ENCODE measurements around the gene PYGM. TPM values are rescaled to one million over a fixed set of nuclear protein-coding genes. Genes with fewer than 3 reads are reported as not detected.

Gene PYGM
- total and polyA plus RNA-seq, 3 donors from 2014 or later = 12.1 to 14.4 (median 14.2) TPM

DNA sequence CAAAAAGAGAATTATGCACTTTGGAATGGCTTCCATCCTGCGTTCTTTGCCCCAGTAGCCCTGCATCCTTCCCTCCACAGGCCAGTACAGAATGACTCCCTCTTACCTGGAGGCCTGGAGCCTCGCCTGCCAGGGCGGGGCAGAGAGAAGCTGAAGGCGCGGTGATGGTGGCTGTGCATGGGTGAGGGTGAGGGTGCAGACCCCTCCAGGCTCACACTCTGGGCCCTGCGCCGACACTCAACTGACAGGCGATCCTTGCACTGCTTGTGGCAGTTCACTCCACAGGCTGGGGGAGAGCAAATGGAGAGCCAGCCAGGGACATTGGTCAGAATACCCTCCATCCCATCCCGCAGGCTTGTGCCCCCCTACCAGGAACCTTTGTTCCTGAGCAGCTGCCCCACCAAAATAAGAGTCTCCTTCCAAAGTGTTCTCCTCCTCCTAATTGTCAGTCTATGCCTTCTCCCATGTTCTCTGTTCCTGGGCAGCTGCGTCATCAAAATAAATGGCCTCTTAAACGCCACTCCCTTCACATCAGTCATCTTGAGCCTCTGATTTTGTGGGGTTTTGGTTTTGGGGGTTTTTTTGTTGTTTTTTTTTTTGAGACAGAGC is 30.9 kb downstream of the PYGM start:
- intact Hi-C loops (cut with DNase I; ENCODE audit: low total_unique reads) = loop anchor here (10.0 kb wide), 1 partner anchor 184 kb away; no protein-coding TSS in a partner anchor
- no peak for DNase-seq
- Histone ChIP-seq H3K27ac (no peak overlapping the region), H3K9me3 (no peaks in the 10 kb centered on the region), H3K27me3 (no peaks in the 10 kb centered on the region), H3K4me1 (peaks cover 5% of the 10 kb centered on the region), H3K4me3 (no peak overlapping the region), H3K36me3 (ENCODE audit: low read depth, missing control alignments) (no peaks in the 10 kb centered on the region)
- 95% methylated on average over 11 of the region's 11 CpGs for WGBS, 2 donors
- TF ChIP-seq, protein P1, sequence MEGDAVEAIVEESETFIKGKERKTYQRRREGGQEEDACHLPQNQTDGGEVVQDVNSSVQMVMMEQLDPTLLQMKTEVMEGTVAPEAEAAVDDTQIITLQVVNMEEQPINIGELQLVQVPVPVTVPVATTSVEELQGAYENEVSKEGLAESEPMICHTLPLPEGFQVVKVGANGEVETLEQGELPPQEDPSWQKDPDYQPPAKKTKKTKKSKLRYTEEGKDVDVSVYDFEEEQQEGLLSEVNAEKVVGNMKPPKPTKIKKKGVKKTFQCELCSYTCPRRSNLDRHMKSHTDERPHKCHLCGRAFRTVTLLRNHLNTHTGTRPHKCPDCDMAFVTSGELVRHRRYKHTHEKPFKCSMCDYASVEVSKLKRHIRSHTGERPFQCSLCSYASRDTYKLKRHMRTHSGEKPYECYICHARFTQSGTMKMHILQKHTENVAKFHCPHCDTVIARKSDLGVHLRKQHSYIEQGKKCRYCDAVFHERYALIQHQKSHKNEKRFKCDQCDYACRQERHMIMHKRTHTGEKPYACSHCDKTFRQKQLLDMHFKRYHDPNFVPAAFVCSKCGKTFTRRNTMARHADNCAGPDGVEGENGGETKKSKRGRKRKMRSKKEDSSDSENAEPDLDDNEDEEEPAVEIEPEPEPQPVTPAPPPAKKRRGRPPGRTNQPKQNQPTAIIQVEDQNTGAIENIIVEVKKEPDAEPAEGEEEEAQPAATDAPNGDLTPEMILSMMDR (IDR thresholded peaks at IDR 0.05) = no peak
- TF ChIP-seq POLR2A (IDR thresholded peaks at IDR 0.05) = no peak

DNA sequence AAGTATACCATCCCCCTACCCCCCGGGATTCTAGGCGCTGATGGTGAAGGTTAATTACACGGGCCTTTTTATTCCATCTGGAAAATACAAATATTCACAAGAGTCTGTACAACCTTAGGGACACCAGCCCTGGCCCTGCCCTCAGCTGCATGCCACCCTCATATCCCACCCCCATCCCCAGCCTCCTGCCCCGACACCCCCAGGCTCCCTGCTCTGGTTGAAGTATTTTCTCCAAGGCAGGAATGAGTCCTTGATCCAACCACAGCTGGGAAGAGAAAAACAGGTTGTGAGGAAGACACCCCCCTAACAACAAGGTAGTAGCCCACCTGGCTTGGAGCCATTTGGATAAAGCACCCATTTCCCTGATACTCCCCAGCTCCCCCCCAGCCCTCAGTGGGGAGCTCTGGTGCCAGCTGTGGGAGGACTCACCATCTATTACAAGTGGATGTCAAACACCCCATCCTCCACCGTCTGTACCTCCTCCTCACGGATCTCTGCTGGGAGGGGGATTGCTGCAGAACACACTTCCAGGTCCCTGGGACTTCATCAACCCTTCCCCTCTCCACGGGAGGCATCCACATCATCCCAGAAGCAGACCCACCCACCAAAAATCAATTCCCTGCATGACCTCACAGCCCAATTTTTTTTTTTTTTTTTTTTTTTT is 32.8 kb downstream of the PYGM start:
- TF ChIP-seq POLR2A (IDR thresholded peaks at IDR 0.05) = no peak
- no peak for DNase-seq
- 72 to 76% methylated on average over 7 of the region's 7 CpGs for WGBS, 2 donors

DNA sequence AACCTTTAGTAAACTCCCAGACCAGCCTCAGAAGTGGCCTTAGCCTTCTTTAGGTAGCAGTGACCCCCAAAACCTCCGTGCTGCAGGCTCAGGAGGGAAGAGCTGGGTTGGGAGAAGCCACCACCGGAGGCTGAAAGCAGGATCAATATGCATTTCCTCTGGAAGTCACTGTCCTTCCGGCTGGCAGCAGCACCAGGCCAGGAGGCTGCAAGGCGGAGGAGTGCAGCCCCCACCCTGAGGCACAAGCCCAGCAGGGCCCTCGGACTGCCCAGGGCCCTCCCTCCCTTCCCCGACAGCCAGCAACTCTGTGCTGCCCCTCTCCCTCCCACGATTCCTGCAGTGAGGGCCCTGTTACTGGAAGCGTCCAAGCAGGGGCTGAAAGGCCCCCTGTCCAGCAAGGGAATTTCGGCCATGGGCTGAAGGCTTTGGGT is 33.5 kb downstream of the PYGM start:
- Histone ChIP-seq H3K4me1 (peaks cover 8% of the 10 kb centered on the region), H3K27me3 (no peaks in the 10 kb centered on the region), H3K36me3 (ENCODE audit: low read depth, missing control alignments) (no peaks in the 10 kb centered on the region), H3K4me3 (no peak overlapping the region), H3K9me3 (no peaks in the 10 kb centered on the region), H3K27ac (no peak overlapping the region)
- intact Hi-C loops (cut with DNase I; ENCODE audit: low total_unique reads) = loop anchor here (10.0 kb wide), 1 partner anchor 181 kb away; no protein-coding TSS in a partner anchor
- 38 to 40% methylated on average over 1 to 9 of the region's 9 CpGs for WGBS, 2 donors
- DNase-seq = no peak
- no peak for TF ChIP-seq POLR2A (IDR thresholded peaks at IDR 0.05)
- TF ChIP-seq, protein P1 (IDR thresholded peaks at IDR 0.05) = no peak

More for the DNA sequence above, 32.8 kb downstream of the PYGM start:
- Histone ChIP-seq H3K4me1 (peaks cover 8% of the 10 kb centered on the region), H3K27me3 (no peaks in the 10 kb centered on the region), H3K36me3 (ENCODE audit: low read depth, missing control alignments) (no peaks in the 10 kb centered on the region), H3K27ac (no peak overlapping the region), H3K4me3 (no peak overlapping the region), H3K9me3 (no peaks in the 10 kb centered on the region)
- intact Hi-C loops (cut with DNase I; ENCODE audit: low total_unique reads) = loop anchor here (10.0 kb wide), 1 partner anchor 182 kb away; no protein-coding TSS in a partner anchor

DNA sequence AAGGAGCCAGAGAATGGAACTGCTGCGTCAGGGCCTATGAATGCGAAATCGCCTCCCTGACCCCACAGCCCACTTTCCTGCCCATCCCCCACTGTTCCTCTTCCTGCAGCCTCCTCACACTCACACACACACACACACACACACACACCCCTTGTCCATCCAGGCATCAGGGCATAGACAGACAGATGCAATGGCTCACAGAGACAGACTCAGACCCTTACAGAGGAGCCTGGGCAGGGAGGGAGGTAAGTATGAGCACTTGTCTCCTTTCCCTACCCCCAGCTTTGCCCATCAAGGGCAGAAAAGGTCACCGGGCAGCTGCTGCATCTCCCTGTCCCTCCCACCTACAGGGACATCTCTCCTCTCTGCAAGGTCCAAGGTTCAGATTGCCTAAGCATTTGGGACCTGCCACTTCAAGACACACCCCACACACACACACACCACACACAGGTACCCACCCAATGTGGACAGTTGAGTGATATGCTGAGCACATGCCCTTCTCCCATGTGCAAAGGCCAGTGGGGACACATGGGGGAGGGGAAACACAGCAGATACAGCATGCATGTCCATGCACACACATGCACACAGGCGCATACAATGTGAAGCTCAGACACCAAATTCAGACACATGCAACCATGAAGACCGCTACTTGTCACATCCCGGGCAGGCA is 34.8 kb downstream of the PYGM start:
- DNase-seq = no peak
- TF ChIP-seq POLR2A (IDR thresholded peaks at IDR 0.05) = no peak
- TF ChIP-seq, protein P1 (IDR thresholded peaks at IDR 0.05) = no peak
- Histone ChIP-seq H3K4me3 (no peak overlapping the region), H3K36me3 (ENCODE audit: low read depth, missing control alignments) (no peaks in the 10 kb centered on the region), H3K27me3 (no peaks in the 10 kb centered on the region), H3K9me3 (no peaks in the 10 kb centered on the region), H3K27ac (no peak overlapping the region), H3K4me1 (peaks cover 8% of the 10 kb centered on the region)
- intact Hi-C loops (cut with DNase I; ENCODE audit: low total_unique reads) = loop anchor here (10.0 kb wide), 1 partner anchor 180 kb away; no protein-coding TSS in a partner anchor
- WGBS, 2 donors = 78 to 91% methylated on average over 5 to 7 of the region's 7 CpGs

Measured in testis (tissue), 3 donors.